ENCODE measurements around the gene ALOX12B. TPM values are rescaled to one million over a fixed set of nuclear protein-coding genes. Genes with fewer than 3 reads are reported as not detected.
A peak's percentile ranks its signal among the peaks of the same experiment; 100 is the strongest.
"Not testable (repeated sequence)": the region's sequence is repeated elsewhere in the genome, so short reads cannot be mapped to it uniquely, and the experiment has no call there.

Gene ALOX12B
- total RNA-seq, 4 donors from 2014 or later, result 0.76 to 34.6 (median 10.8) TPM

DNA sequence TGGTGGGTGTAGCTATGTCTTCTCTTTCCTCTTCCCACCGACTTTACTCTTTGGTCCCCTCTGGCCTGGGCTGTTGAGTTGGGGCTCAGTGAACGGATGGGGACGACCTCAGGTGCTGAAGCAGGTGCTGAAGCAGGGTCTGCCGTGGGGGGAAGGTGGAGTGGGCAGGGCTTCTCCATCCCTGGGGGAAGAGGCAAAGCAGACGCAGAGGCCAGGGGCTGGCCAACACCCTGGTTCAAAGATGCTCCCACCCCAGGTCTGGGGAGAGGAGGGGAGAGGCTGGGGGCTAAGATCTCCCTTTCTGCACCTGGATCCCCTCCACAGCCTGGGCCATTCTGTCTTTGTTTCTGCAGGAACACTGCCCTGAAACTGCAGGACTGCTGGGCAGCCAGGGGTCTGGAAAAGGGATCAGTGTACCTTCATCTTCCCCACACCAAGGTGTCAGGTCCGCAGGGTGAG, 22.9 kb downstream of the ALOX12B start:
- Histone ChIP-seq H3K4me3 (no peak overlapping the region), H3K4me1 (peaks cover 4 to 49% (median 11%) of the 10 kb centered on the region in 3 donors), H3K27ac (no peak overlapping the region), H3K36me3 (no peaks in the 10 kb centered on the region), H3K9me3 (no peaks in the 10 kb centered on the region), H3K27me3 (peaks cover 0 to 63% (median 13%) of the 10 kb centered on the region in 4 donors)
- no peak for DNase-seq
- WGBS, 2 donors, result 28 to 50% methylated on average over 3 to 5 of the region's 6 CpGs
- intact Hi-C loops (cut with DNase I), result no loop called here
- TF ChIP-seq CTCF (IDR thresholded peaks at IDR 0.05) (no peak), POLR2A (IDR thresholded peaks at IDR 0.05) (no peak)

GRCh38 chr17:8063761-8064534, 23.6 kb downstream of the ALOX12B start:
- Histone ChIP-seq H3K27me3 (peaks cover 0 to 69% (median 16%) of the 10 kb centered on the region in 4 donors), H3K4me1 (peaks cover 4 to 42% (median 6%) of the 10 kb centered on the region in 3 donors), H3K36me3 (no peaks in the 10 kb centered on the region), H3K27ac (no peak overlapping the region), H3K4me3 (no peak overlapping the region), H3K9me3 (no peaks in the 10 kb centered on the region)
- 12 to 27% methylated on average over 11 of the region's 28 CpGs for WGBS, 2 donors
- intact Hi-C loops (cut with DNase I), result no loop called here
- TF ChIP-seq CTCF (IDR thresholded peaks at IDR 0.05) (no peak), POLR2A (IDR thresholded peaks at IDR 0.05) (no peak)
- DNase-seq, result no peak

DNA sequence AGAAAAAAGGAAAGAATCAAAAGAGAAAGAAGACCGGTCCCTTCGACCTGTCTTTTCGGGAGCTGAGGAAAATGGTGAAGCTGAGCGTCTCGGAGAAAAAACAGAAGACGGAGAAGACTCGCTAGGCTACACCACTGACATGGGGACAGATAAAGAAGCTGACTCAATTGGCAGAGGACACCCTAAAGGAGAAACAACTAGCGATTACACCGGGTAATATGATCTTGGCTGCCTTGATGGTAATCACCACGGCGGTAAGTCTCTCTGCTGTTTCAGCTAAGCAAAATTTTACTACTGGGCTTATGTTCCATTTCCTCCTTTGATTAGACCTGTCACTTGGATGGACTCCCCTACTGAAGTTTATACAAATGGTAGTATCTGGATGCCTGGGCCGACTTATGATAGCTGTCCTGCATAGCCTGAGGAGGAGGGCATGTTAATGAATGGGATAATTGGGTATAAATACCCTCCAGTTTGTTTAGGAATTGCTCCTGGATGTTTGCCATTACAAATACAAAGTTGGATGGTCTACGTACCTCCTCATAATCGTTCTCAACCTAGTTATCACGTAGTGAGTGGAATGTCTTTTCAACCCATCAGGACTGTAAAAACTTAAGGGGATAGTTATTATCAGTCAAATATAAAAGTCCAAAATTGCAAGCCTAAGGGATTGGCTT, 24.6 kb downstream of the ALOX12B start:
- TF ChIP-seq POLR2A (IDR thresholded peaks at IDR 0.05) (no peak), CTCF (IDR thresholded peaks at IDR 0.05) (no peak)
- Histone ChIP-seq H3K9me3 (no peaks in the 10 kb centered on the region), H3K36me3 (no peaks in the 10 kb centered on the region), H3K27me3 (peaks cover 0 to 79% (median 17%) of the 10 kb centered on the region in 4 donors), H3K4me3 (peak overlapping the region in 3 of 4 donors; percentile 15 to 22 (median 17)), H3K4me1 (peaks cover 4 to 40% (median 8%) of the 10 kb centered on the region in 3 donors), H3K27ac (no peak overlapping the region)
- no peak for DNase-seq
- intact Hi-C loops (cut with DNase I), result no loop called here
- WGBS, 2 donors, result 19 to 23% methylated on average over 15 of the region's 15 CpGs

- no peak for TF ChIP-seq CTCF (IDR thresholded peaks at IDR 0.05)
- TF ChIP-seq POLR2A (IDR thresholded peaks at IDR 0.05), result no peak
- Histone ChIP-seq H3K9me3 (no peaks in the 10 kb centered on the region), H3K4me3 (peak overlapping the region in 3 of 4 donors; percentile 15 to 22 (median 17)), H3K4me1 (peaks cover 4 to 44% (median 9%) of the 10 kb centered on the region in 3 donors), H3K36me3 (no peaks in the 10 kb centered on the region), H3K27me3 (peaks cover 0 to 84% (median 17%) of the 10 kb centered on the region in 4 donors), H3K27ac (no peak overlapping the region)
- DNase-seq, result no peak
- intact Hi-C loops (cut with DNase I), result no loop called here
- 9 to 17% methylated on average over 8 of the region's 8 CpGs for WGBS, 2 donors
These were observed 25.1 kb downstream of the ALOX12B start for GRCh38 chr17:8062435-8062806.

- H3K9me3 ChIP-seq; H3K36me3 ChIP-seq; H3K27ac ChIP-seq; intact Hi-C loops (cut with DNase I); DNase-seq; H3K4me3 ChIP-seq: not testable (repeated sequence)
- H3K4me1 ChIP-seq, result peaks cover 4 to 42% (median 9%) of the 10 kb centered on the region in 3 donors
- peaks cover 0 to 90% (median 17%) of the 10 kb centered on the region in 4 donors for H3K27me3 ChIP-seq
- 50 to 62% methylated on average over 8 of the region's 8 CpGs for WGBS, 2 donors
These were observed 25.7 kb downstream of the ALOX12B start for GRCh38 chr17:8061851-8062250.

Measured in esophagus squamous epithelium (tissue), 5 donors.